Measurements from ENCODE around the gene TCHH. TPM values are rescaled to one million over a fixed set of nuclear protein-coding genes. Genes with fewer than 3 reads are reported as not detected.
"Not testable (repeated sequence)": the region's sequence is repeated elsewhere in the genome, so short reads cannot be mapped to it uniquely, and the experiment has no call there.

Gene TCHH
- total RNA-seq, 1 donor from 2014 or later = under 0.01 TPM

DNA sequence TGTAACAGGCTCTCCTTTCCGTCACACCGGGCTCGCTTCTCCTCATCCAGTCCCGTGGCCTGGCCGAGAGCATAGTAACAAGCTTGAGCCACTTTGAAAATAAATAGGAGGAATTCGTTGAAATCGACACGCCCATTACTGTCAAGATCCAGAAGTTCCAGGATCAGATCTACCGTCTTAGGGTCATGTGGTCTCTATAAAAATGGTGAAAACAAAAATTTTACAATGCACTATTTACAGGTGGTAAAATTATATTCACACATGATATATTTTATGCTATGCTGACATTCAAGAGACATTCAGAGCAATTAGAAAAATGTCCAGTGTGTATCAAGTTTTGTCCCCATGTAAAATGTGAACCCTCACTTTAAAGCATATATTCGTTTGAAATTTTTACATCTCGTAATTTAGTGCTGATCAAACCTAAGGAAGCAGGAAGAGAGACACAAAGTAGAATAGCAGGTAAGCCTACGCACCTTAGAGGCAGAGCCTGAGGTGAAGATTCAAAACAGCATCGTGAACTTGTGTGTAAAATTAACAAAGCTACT lies 2.3 kb downstream of the TCHH start:
- no peak for DNase-seq (ENCODE audit: low read depth, low spot score)

DNA sequence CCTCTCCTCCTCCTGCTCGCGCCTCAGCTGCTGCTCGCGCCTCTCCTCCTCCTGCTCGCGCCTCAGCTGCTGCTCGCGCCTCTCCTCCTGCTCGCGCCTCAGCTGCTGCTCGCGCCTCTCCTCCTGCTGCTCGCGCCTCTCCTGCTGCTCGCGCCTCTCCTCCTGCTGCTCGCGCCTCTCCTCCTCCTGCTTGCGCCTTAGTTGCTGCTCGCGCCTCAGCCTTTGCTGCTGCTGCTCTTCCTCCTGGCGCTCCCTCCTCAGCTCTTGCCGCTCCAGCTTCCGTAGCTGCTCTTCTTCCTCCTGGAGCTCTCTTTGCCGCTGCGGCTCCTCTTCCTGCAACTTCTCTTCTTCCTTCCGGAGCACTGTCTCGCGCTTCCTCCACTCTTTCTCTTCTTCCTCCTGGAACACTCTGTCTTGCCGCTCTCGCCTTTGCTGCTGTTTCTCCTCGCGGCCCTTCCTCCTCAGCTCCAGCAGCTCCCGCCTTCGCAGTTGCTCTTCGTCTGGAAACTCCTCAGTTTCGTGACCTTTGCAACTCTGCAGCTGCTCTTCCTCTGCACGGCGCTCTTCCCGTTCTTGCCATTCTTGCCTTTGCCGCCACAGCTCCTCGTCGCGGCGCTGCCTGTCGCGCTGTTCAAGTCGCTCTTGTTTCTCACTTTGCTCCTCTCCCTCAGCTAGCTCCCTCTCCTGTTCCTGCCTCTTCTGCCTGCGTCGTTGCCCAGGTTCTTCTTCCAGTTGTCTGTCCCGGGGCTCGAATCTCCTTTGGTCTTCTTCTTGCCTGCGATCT lies 3.0 kb downstream of the TCHH start:
- DNase-seq (ENCODE audit: low read depth, low spot score) = no peak

DNA sequence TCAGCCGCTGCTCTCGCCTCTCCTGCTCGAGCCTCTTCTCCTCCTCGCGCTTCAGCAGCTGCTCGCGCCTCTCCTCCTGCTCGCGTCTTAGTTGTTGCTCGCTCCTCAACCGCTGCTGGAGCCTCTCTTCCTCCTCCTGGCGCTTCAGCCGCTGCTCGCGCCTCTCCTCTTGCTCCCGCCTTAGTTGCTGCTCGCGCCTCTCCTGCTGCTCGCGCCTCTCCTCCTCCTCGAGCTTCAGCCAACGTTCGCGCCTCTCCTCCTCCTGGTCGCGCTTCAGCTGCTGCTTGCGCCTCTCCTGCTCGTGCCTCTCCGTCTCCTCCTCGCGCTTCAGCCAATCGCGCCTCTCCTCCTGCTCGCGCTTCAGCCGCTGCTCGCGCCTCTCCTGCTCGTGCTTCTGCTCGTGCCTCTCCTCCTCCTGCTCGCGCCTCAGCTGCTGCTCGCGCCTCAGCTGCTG lies 3.7 kb downstream of the TCHH start:
- DNase-seq (ENCODE audit: low read depth, low spot score) = no peak

DNA sequence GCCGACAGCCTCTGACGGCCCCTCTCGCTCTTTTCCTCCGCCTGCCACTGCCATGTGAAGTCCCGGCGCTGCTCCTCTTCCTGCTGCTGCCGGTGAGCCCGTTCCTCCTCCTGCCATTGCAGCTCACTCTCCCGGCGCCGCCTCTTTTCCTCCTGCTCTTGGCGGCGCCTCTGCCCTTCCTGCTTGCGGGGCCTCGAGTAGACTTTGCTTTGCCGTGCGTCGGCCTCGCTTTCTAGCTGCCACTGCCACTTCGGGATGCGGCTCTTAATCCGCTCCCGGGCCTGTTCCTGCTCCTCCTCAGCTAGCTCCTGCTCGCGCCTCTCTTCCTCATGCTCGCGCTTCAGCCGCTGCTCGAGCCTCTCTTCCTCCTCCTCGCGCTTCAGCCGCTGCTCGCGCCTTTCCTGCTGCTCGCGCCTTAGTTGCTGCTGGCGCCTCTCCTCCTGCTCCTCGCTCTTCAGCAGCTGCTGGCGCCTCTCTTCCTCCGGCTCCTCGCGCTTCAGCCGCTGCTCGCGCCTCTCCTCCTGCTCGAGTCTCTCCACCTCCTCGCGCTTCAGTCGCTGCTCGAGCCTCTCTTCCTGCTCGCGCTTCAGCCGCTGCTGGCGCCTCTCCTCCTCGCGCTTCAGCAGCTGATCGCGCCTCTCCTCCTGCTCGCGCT lies 4.3 kb downstream of the TCHH start:
- DNase-seq (ENCODE audit: low read depth, low spot score) = no peak

DNA sequence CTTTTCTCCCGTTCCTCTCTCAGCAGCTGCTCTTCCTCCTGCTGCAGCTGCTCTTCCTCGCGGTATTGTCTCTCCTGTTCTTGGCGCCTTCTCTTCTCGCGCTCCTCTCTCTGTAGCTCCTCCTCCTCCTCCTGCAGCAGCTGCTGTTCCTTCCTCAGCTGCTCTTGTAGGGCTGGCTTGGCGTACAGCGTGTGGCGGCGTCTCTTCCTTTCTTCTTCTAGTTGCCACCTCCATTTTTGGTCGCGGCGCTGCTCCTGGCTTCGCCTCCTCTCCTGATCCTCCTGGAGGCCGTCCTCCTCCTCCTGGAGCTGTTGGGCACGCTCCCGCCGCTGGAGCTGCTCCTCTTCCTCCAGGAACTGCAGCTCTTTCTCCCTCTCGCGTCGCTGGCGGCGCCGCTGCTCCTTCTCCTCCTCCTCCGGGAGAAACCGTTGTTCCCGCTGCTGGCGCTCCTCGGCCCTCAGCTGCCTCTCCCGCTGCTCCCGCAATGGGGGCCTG lies 4.8 kb downstream of the TCHH start:
- DNase-seq (ENCODE audit: low read depth, low spot score) = no peak

DNA sequence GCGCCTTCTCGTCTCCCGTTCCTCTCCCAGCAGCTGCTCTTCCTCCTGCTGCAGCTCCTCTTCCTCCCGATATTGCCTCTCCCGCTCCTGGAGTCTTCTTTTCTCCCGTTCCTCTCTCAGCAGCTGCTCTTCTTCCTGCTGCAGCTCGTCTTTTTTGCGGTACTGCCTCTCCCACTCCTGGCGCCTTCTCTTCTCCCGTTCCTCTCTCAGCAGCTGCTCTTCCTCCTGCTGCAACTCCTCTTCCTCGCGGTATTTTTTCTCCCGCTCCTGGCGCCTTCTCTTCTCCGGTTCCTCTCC lies 5.3 kb downstream of the TCHH start:
- no peak for DNase-seq (ENCODE audit: low read depth, low spot score)

DNA sequence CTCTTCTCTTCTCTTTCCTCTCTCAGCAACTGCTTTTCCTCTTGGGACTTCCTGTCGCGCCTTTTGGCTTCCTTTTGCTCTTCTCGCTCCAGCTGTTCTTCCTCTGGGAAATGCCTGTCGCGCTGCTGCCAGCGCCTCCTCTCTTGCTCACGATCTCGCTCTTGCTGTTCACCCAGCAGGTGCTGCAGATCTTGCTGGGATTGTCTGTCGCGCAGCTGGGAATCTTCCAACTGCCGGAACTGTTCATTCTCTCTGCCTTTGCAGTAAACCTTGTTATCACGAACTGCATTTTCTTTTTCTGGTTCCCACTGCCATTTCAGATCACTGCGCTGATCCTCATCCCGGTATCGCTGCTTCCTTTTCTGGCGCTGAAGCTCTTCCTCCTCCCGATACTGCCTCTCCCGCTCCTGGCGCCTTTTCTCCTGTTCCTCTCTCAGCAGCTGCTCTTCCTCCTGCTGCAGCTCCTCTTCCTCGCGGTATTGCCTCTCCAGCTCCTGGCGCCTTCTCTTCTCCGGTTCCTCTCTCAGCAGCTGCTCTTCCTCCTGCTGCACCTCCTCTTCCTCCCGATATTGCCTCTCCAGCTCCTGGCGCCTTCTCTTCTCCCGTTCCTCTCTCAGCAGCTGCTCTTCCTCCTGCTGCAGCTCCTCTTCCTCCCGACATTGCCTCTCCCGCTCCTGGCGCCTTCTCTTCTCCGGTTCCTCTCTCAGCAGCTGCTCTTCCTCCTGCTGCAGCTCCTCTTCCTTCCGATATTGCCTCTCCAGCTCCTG lies 5.8 kb downstream of the TCHH start:
- no peak for DNase-seq (ENCODE audit: low read depth, low spot score)

DNA sequence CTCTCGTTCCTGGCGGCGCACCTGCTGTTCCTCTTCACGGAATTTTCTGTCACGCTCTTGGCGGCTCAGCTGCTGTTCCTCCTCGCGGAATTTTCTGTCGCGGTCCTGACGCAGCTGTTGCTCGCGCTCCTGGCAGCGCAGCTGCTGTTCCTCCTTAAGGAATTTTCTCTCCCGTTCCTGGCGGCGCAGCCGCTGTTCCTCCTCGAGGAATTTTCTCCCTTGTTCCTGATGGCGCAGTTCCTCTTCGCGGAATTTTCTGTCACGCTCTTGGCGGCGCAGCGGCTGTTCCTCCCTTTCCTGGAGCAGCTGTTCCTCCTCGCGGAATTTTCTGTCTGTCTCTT lies 6.4 kb downstream of the TCHH start:
- no peak for DNase-seq (ENCODE audit: low read depth, low spot score)

DNA sequence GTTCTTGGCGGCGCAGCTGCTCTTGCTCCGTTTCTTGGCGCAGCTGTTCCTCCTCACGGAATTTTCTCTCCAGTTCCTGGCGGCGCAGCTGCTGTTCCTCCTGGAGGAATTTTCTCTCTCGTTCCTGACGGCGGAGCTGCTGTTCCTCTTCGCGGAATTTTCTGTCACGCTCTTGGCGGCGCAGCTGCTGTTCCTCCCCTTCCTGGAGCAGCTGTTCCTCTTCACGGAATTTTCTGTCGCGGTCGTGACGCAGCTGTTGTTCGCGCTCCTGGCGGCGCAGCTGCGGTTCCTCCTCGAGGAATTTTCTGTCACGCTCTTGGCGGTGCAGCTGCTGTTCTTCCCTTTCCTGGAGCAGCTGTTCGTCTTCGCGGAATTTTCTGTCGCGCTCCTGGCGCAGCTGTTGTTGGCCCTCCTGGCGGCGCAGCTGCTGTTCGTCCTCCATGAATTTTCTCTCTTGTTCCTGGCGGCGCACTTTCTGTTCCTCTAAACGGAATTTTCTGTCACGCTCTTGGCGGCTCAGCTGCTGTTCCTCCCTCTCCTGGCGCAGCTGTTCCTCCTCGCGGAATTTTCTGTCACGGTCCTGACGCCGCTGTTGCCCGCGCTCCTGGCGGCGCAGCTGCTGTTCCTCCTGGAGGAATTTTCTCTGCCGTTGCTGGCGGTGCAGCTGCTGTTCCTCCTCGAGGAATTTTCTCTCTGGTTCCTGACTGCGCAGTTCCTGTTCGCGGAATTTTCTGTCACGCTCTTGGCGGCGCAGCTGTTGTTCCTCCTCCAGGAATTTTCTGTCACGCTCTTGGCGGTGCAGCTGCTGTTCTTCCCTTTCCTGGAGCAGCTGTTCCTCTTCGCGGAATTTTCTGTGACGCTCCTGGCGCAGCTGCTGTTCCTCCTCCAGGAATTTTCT lies 7.0 kb downstream of the TCHH start:
- no peak for DNase-seq (ENCODE audit: low read depth, low spot score)

DNA sequence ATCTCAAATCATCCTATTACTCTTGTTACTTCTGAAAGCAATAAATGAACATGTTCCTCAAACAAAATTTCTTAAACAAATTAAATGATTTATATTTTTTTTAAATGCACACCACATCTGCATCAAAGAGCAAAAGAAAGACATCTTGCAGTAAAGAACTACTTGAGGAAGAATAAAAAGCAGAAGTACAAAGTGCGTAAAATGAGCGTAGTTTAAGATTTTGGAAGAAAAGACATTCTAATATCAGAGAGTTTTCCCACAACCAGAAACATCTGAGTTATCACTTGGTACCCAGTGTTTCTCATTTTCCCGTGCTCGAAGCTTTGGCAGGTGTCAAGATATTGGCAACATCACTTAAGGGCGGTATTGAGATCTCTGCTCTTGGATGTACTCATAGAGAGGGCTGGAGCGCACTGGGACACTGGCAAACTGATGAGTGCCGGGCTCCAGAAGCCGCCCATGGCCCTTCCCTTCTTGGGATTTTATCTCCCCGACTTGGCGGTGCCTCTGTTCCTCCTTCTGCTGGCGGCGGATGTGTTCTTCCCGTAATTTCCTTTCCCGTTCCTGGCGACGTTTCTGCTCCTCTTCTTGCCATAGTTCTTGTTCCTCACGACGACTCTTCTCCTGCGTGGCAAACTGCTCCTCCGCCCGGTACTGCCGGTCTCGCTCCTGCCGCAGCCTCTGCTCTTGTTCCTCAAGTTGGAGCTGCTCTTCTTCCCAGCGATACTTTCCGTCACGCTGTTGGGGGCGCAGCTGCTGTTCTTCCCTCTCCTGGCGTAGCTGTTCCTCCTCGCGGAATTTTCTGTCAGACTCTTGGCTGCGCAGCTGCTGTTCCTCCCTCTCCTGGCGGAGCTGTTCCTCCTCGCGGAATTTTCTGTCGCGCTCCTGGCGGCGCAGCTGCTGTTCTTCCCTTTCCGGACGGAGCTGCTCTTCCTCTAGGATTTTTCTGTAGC lies 7.9 kb downstream of the TCHH start:
- no peak for DNase-seq (ENCODE audit: low read depth, low spot score)

DNA sequence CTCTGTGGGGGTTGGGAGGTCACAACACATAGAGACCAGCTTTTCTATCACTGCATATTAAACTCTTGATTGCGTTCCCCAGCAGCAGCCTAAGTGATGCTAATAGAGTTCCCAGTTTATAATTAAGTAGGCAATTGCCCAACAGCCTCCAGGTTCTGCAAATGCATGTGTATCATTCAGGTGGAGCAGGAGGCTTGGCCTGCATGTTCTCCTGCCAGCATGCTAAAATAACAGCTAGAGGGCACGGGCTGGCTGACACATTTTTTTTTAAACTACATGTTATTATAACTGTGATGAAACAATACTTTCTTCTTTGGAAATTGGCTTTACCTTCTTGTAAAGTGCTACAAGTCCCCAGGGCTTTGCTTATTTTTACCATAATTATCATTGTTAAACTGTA lies 10.4 kb downstream of the TCHH start:
- no peak for DNase-seq (ENCODE audit: low read depth, low spot score)

DNA sequence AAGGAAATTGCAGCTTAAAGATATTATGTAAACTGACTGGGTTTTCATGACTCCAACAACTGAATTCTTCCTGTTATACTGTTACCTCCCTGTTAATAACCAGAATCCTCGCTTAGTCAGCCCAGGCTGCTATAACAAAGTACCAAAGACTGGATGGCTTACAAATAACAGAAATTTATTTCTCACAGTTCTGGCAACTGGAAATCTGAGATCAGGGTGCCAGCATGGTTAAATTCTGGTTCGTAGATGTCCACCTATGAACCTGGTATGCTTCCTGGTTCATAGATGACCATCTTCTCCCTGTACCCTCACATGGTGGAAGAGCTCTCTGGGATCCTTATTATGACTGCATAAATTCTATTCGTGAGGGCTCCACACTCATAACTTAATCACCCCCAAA lies 18.3 kb downstream of the TCHH start:
- no peak for DNase-seq (ENCODE audit: low read depth, low spot score)

DNA sequence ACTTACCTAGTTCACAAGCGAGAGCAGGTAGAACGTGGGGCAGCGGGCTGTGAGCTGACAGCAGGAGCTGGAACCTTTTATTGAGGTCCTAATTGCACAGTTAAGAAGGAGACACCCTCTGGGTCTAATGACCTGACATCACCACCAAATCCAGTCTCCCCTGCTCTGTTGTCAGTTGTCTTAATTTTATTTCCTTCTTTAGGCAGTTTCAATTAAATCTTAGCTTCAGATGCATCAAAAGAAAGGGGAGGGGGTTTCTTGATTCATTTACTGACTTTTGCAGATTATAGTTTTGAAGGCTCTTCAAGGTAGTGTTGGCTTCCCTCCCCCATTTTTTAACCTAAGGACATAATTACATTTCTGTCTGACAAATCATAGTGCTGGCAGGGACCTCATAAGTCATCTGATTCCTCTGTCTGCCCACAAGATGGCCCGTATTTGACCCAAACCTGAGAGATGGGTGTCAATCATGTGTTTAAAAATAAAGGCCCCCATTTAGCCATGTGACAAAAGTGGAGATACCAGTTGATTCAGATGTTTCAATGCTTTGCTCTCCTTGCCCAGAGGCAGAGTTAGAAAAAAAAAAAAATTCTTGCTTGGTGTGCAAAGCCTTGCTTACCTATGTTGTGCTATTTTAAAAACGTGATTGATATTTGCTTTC lies 26.1 kb downstream of the TCHH start, which contains the start of gene TCHHL1:
Gene TCHHL1 (minus strand): TSS at position 51 of the 661 bp plus-strand sequence. CDS start 921 bp downstream, outside the sequence.
- DNase-seq (ENCODE audit: low read depth, low spot score) = no peak

DNA sequence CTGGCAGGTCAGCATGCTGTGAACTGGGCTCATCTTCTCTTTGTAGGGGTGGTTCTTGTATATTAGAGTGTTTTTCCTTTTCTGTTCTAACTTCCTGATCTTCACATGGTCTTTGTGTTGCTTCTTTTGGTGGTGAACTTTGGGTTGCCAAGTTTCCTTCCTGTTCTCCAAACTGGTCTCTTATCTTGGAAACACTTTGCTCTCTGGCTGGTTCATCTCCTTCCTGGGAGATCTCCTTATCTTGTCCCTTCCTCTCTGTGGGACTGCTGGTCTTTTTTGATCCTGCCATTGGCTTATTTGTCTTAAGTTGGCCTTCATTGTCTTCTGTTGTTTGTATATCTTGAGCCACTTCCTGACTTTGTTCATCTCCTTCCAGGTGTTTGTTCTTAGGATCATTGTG lies 28.5 kb downstream of the TCHH start:
- DNase-seq (ENCODE audit: low read depth, low spot score) = no peak

DNA sequence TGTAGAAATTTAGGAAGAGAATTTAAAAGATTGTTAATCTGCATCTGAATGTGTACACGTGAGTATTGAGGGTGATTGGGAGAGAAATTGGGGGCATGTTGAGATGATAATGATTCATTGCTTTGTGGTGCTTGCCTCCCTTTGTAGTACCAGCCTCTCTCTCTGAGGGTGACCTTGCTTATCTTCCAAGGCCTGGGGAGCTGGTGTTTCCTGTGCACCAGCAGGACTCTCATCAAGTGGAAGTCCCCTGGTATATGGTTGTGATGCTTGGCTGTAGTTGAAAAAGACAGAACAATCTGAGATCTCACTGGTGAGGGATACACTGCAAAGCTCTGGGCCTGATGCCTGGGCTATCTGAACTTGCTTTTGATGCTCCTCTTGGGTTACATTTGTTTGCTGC lies 30.4 kb downstream of the TCHH start:
- no peak for DNase-seq (ENCODE audit: low read depth, low spot score)

DNA sequence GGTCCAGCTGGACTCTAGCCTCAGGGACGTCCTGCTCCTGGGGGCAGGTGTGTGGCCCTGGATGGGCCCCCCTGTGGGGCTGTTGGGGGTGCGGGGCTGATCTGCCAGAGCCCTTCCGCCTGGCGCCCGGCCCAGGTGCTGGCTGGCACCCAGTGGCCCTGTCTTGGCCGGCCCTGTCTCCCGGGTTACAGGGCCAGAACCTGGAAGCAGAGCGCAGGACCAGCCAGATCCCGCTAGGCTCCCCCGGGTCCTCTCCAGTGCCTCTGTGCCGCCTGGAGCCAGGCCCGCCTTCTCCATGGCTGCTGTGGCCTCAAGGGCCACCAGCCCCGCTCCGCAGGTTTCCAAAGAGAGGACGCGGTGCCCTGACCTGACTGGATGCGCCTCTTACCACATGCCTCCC lies 34.2 kb downstream of the TCHH start:
- DNase-seq (ENCODE audit: low read depth, low spot score) = not testable (repeated sequence)

DNA sequence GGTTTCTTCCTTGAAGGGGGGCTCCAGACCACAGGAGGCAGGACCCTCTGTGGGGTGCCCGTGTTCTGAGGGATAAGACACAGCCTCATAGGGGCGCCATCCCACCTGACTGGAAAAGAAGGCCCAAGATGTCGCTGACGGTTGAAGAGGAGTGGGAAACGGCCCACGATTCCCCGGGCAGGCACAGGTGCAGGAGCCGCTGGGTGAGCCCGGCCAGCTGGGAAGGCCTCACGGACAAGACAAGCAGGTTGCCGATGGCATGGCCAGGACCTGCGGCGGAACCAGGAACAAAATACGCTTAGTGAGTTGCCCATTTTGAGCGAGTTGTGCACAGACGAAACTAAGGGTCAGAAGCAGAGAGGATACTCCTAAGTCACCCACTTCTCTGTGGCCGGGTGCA lies 34.8 kb downstream of the TCHH start:
- not testable (repeated sequence) for DNase-seq (ENCODE audit: low read depth, low spot score)

DNA sequence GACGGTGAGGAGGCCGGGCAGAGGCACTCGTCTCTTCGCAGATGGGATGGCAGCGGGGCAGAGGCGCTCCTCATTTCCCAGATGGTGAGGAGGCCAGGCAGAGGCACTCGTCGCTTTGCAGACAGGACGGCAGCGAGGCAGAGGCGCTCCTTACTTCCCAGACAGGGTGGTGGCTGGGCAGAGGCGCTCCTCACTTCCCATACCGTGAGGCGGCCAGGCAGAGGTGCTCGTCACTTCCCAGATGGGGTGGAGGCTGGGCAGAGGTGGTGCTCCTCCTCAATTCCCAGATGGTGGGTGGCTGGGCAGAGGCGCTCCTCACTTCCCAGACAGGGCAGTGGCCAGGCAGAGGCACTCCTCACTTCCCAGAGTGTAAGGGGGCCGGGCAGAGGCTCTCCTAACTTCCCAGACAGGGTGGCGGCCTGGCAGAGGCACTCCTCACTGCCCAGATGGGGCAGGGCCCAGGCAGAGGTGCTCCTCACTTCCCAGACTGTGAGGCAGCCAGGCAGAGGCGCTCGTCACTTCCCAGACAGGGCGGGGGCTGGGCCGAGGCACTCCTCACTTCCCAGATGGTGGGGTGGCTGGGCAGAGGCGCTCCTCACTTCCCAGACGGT lies 36.3 kb downstream of the TCHH start:
- DNase-seq (ENCODE audit: low read depth, low spot score) = no peak

DNA sequence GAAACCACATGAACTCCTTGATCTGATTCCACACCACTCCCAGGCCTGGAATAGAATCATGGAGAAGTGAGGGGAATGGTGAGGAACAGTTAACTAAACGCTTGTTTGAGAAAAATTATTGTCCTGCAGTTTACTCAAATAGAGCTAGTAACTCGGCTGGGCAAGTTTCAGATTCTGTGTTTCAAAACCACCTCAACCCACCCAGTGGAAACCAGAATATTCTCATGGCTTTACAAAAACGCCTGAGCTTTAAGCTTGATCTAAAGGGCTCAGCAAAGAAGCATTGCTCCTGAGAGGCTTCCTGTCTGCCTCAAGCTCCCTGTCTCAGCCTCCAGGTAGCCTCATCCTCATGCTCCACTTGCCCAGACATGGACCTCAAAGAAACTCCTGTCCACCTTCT lies 42.9 kb downstream of the TCHH start:
- no peak for DNase-seq (ENCODE audit: low read depth, low spot score)

Data from pulmonary artery endothelial cell (primary cell).